ENCODE results near the gene H1-8.

H1-8 gene

DNA sequence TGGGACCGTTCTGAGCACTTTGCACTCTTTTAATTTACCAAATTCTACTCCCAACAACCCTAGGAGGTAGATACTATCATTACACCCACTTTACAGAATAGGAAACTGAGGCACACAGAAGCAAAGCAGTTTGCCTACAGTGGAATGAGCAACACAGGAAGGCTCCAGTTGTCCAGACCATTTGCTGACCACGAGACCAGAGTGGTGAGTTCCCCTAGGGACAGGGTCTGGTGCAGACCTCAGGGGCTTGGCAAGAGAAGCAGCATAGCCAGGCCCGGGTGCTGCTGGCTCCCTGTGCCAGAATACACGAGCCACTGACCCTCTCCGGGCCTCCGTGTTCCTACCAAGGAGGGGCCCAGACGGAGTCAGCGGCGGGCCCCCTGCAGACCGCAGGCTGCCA, 37.0 kb downstream of the H1-8 start:
- H3K4me3 ChIP-seq (ENCODE audit: low read depth in 1 of 2, low read length in 1 of 2) = no peak overlapping the region
- peaks cover 13 to 24% of the 10 kb centered on the region in 2 experiments for H3K4me1 ChIP-seq (ENCODE audit: control insufficient read depth in 1 of 2, insufficient read depth in 1 of 2, low read depth in 1 of 2, low read length in 1 of 2)
- no peaks in the 10 kb centered on the region for H3K27me3 ChIP-seq
- TF ChIP-seq, protein P1, sequence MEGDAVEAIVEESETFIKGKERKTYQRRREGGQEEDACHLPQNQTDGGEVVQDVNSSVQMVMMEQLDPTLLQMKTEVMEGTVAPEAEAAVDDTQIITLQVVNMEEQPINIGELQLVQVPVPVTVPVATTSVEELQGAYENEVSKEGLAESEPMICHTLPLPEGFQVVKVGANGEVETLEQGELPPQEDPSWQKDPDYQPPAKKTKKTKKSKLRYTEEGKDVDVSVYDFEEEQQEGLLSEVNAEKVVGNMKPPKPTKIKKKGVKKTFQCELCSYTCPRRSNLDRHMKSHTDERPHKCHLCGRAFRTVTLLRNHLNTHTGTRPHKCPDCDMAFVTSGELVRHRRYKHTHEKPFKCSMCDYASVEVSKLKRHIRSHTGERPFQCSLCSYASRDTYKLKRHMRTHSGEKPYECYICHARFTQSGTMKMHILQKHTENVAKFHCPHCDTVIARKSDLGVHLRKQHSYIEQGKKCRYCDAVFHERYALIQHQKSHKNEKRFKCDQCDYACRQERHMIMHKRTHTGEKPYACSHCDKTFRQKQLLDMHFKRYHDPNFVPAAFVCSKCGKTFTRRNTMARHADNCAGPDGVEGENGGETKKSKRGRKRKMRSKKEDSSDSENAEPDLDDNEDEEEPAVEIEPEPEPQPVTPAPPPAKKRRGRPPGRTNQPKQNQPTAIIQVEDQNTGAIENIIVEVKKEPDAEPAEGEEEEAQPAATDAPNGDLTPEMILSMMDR (IDR thresholded peaks at IDR 0.05) = no peak
- H3K36me3 ChIP-seq = no peaks in the 10 kb centered on the region
- H3K27ac ChIP-seq = no peak overlapping the region
- H3K9me3 ChIP-seq = no peaks in the 10 kb centered on the region

DNA sequence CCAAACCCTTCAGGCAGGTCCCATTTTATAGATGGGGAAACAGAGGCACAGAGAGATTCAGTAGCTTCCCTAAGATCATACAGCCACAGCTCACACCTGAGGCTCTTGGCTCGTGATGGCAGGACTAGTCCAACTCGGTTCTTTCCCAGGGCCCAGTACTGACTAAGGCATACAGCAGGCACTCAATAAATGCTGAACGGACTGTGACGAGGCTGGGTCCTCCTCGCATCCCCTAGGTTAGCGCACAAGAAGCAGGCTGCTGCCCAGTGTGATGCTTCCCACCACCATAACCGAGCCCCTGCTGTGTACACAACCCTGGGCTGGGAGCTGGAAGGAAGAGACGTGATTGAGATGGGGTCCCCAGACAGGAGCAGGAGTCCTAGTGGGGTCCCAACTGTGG, 38.6 kb downstream of the H1-8 start:
- TF ChIP-seq, protein P1 (IDR thresholded peaks at IDR 0.05) = no peak
- Histone ChIP-seq H3K36me3 (no peaks in the 10 kb centered on the region), H3K4me3 (ENCODE audit: low read depth in 1 of 2, low read length in 1 of 2) (no peak overlapping the region), H3K4me1 (ENCODE audit: control insufficient read depth in 1 of 2, insufficient read depth in 1 of 2, low read depth in 1 of 2, low read length in 1 of 2) (peaks cover 13 to 22% of the 10 kb centered on the region in 2 experiments), H3K27me3 (no peaks in the 10 kb centered on the region), H3K9me3 (no peaks in the 10 kb centered on the region), H3K27ac (no peak overlapping the region)

DNA sequence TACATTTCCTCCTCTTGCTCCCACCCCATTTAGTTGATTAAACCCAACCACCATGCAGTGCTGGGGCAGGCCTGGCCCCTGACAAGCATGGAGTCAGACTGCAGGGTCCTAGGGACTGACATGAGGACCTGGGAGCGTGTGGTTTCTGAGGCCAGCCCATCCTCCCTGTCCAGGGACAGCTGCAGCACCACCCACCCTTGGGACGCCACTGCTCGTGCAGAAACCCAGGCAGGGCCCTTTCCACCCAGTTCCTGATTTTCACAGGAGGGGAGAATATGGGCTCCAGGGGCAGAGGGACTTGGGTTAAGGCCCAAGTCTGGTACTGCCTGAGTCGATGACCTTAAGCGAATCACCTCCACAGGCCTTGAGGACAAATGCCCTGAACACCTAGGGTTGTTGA, 39.8 kb downstream of the H1-8 start:
- H3K27me3 ChIP-seq = no peaks in the 10 kb centered on the region
- H3K27ac ChIP-seq = no peak overlapping the region
- no peak overlapping the region for H3K4me3 ChIP-seq (ENCODE audit: low read depth in 1 of 2, low read length in 1 of 2)
- H3K4me1 ChIP-seq (ENCODE audit: control insufficient read depth in 1 of 2, insufficient read depth in 1 of 2, low read depth in 1 of 2, low read length in 1 of 2) = peaks cover 9 to 10% of the 10 kb centered on the region in 2 experiments
- H3K9me3 ChIP-seq = no peaks in the 10 kb centered on the region
- no peaks in the 10 kb centered on the region for H3K36me3 ChIP-seq
- TF ChIP-seq, protein P1 (IDR thresholded peaks at IDR 0.05) = no peak

DNA sequence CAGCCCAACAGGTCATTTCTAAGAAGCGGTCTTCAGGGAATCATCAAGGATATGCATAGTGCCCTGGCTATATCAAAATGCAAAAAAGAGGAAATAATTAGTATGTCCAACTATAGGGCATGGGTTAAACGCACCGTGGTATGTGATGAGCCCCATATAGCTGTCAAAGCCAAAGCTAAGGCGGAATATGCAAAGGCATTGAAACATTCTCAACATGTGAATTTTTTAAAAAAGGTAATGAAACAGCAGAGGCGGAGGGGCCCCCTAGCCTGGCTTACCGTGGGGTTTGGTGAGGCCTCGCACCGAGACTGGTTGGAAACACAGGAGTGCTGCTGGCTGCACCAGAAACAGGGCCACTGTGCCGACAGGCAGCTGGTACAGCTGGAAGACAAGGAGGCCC, 40.3 kb downstream of the H1-8 start:
- Histone ChIP-seq H3K36me3 (no peaks in the 10 kb centered on the region), H3K4me1 (ENCODE audit: control insufficient read depth in 1 of 2, insufficient read depth in 1 of 2, low read depth in 1 of 2, low read length in 1 of 2) (peaks cover 4 to 5% of the 10 kb centered on the region in 2 experiments), H3K27ac (no peak overlapping the region), H3K27me3 (no peaks in the 10 kb centered on the region), H3K9me3 (no peaks in the 10 kb centered on the region), H3K4me3 (ENCODE audit: low read depth in 1 of 2, low read length in 1 of 2) (no peak overlapping the region)
- TF ChIP-seq, protein P1 (IDR thresholded peaks at IDR 0.05) = no peak

DNA sequence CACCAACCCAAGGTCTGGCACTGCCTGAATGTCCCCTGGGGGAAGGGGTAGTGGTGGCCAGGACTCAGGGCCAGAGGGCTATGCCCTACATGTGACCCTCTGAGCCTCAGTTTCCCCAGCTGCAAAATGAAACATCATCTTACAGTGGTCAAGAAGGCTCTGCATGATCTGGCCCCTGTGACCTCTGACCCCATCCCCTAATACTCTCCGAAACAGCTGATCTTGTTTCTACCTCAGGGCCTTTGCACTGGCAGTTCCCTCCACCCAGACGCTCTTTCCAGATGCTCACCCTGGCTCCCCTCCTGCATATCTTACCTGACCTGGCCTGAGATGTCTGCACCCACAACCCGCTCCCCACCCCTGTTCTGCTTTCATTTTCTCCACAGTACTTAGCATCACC, 41.7 kb downstream of the H1-8 start:
- H3K4me3 ChIP-seq (ENCODE audit: low read depth in 1 of 2, low read length in 1 of 2) = no peak overlapping the region
- H3K4me1 ChIP-seq (ENCODE audit: control insufficient read depth in 1 of 2, insufficient read depth in 1 of 2, low read depth in 1 of 2, low read length in 1 of 2) = no peaks in the 10 kb centered on the region
- TF ChIP-seq, protein P1 (IDR thresholded peaks at IDR 0.05) = no peak
- no peaks in the 10 kb centered on the region for H3K36me3 ChIP-seq
- no peaks in the 10 kb centered on the region for H3K27me3 ChIP-seq
- H3K9me3 ChIP-seq = no peaks in the 10 kb centered on the region
- no peak overlapping the region for H3K27ac ChIP-seq
